Endothelial cell of umbilical vein (primary cell): Measurements from ENCODE around the gene NOTCH3.

Experiments
- MYC ChIP-seq: IDR thresholded peaks from one replicate; pipeline ENCODE4 v1.6.1; 2011; ENCODE audit warnings: mild to moderate bottlenecking, low read depth, low read length
- POLR2A ChIP-seq: IDR thresholded peaks from 2 replicates; pipeline ENCODE4 v1.6.1; 2012; ENCODE audit warnings: low read depth, mild to moderate bottlenecking, control low read depth, low read length
- POLR2AphosphoS5 ChIP-seq: IDR thresholded peaks from 2 replicates; pipeline ENCODE4 v1.6.1; 2012; ENCODE audit warnings: low read depth, mild to moderate bottlenecking, control low read depth, low read length, moderate library complexity; ENCODE audit not compliant: insufficient read depth
- TF ChIP-seq, protein P1 (sequence below), 2 donors: IDR thresholded peaks; 1 replicate in 1 of 2; 2 replicates in 1 of 2; pipeline ENCODE4 v1.5.1; 2011; ENCODE audit warnings: low read length in 2 of 2, mild to moderate bottlenecking in 2 of 2, moderate library complexity in 2 of 2, control low read depth in 1 of 2, inconsistent platforms in 1 of 2, low read depth in 1 of 2; ENCODE audit not compliant: insufficient read depth in 1 of 2; ENCODE audit errors: extremely low read depth in 1 of 2
- TF ChIP-seq, protein P2 (sequence below): IDR thresholded peaks from 2 replicates; pipeline ENCODE4 v1.6.1; 2011; ENCODE audit not compliant: insufficient read depth, insufficient read length

DNA sequence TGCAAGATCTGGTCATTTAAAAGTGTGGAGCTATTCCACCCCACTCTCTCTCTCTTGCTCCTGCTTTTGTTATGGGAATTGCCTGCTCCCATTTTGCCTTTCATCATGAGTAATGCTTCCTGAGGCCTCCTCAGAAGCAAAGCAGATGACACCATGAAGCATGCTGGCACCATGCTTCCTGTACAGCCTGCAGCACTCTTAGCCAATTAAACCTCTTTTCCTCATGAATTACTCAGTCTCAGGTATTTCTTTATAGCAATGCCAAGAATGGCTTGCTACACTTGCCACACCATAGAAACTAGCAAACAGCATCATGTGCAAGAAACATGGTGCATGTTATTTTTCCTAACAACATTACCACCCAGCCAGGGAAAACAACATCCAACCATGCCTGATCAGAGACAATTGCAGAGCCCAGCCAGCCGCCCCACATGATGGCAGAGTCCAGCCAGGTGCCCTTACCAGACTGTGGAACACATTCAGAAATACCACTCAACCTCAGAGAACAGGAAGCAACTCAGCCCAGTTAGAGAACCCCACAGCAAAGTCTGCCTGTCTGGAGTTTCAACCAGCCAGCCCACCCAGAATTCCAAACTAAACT is 56.6 kb downstream of the NOTCH3 start:
- TF ChIP-seq, protein P1, sequence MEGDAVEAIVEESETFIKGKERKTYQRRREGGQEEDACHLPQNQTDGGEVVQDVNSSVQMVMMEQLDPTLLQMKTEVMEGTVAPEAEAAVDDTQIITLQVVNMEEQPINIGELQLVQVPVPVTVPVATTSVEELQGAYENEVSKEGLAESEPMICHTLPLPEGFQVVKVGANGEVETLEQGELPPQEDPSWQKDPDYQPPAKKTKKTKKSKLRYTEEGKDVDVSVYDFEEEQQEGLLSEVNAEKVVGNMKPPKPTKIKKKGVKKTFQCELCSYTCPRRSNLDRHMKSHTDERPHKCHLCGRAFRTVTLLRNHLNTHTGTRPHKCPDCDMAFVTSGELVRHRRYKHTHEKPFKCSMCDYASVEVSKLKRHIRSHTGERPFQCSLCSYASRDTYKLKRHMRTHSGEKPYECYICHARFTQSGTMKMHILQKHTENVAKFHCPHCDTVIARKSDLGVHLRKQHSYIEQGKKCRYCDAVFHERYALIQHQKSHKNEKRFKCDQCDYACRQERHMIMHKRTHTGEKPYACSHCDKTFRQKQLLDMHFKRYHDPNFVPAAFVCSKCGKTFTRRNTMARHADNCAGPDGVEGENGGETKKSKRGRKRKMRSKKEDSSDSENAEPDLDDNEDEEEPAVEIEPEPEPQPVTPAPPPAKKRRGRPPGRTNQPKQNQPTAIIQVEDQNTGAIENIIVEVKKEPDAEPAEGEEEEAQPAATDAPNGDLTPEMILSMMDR (IDR thresholded peaks at IDR 0.05; ENCODE audit: extremely low read depth in 1 of 2, insufficient read depth in 1 of 2, low read depth in 1 of 2, low read length in 2 of 2): no peak
- no peak for TF ChIP-seq POLR2AphosphoS5
- no peak for TF ChIP-seq POLR2A
- TF ChIP-seq, protein P2, sequence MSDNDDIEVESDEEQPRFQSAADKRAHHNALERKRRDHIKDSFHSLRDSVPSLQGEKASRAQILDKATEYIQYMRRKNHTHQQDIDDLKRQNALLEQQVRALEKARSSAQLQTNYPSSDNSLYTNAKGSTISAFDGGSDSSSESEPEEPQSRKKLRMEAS: no peak
- TF ChIP-seq MYC: no peak
